NCI-H2196 treated with DMSO at 0.1 percent for 48 hours (cell line): ENCODE measurements around the gene GLOD5.
"Not testable (repeated sequence)": the region's sequence is repeated elsewhere in the genome, so short reads cannot be mapped to it uniquely, and the experiment has no call there.

Experiments used
- DNase-seq: peaks from one replicate; lab custom pipeline; 2025; ENCODE audit not compliant: unreplicated experiment; lab: John Stamatoyannopoulos, UW

GLOD5 gene

GRCh38 chrX:48792219-48792618, 30.7 kb downstream of the GLOD5 start:
- DNase-seq, result no peak

DNA sequence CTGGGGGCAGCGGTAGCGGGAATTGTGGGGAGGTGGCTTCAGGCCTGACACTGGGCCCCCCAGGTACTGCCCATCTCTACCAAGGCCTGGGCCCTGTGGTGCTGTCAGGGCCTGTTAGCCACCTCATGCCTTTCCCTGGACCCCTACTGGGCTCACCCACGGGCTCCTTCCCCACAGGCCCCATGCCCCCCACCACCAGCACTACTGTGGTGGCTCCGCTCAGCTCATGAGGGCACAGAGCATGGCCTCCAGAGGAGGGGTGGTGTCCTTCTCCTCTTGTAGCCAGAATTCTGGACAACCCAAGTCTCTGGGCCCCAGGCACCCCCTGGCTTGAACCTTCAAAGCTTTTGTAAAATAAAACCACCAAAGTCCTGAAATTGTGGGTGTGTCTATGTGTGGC, 32.4 kb downstream of the GLOD5 start:
- DNase-seq, result no peak

- no peak for DNase-seq
Observed at GRCh38 chrX:48794340-48794910, 32.9 kb downstream of the GLOD5 start.

DNA sequence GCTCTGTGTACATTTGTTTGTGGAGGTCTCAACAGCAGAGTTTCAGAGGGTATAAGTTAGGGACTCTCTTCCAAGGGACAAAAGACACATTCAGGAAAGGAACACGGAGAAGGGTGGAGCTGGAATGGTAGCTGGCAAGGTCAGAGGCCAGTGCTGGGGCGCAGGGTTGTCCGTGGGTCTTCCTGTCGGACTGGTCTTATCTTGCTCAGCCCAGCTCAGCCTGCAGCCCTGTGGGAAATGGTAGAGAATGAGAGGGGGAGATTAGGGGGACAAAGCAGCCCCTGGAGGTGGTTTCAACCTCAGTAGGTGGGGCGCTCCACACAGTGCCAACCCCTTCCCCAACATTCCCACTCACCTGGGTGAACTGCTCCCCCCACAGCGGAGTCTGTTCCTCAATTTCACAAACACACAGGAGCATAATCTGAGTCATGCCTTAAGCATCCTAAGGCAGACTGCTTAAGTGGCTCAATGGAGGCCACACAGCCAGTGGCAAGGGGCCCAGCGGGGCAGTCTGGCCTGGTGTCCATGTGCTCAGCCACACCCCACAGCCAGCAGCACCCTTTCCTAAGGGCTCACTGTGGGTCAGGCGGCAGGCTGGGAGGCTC, 33.5 kb downstream of the GLOD5 start:
- DNase-seq, result no peak

- no peak for DNase-seq
Observed at GRCh38 chrX:48798318-48798717, 36.8 kb downstream of the GLOD5 start.

- DNase-seq, result no peak
Observed at GRCh38 chrX:48800574-48801279, 39.2 kb downstream of the GLOD5 start.

- DNase-seq, result peak; percentile 96
Observed at GRCh38 chrX:48801280-48802088, 39.9 kb downstream of the GLOD5 start, which contains the start of gene HDAC6. Gene HDAC6 (plus strand): TSS chrX:48802067. CDS start chrX:48802693, 626 bp downstream.

DNA sequence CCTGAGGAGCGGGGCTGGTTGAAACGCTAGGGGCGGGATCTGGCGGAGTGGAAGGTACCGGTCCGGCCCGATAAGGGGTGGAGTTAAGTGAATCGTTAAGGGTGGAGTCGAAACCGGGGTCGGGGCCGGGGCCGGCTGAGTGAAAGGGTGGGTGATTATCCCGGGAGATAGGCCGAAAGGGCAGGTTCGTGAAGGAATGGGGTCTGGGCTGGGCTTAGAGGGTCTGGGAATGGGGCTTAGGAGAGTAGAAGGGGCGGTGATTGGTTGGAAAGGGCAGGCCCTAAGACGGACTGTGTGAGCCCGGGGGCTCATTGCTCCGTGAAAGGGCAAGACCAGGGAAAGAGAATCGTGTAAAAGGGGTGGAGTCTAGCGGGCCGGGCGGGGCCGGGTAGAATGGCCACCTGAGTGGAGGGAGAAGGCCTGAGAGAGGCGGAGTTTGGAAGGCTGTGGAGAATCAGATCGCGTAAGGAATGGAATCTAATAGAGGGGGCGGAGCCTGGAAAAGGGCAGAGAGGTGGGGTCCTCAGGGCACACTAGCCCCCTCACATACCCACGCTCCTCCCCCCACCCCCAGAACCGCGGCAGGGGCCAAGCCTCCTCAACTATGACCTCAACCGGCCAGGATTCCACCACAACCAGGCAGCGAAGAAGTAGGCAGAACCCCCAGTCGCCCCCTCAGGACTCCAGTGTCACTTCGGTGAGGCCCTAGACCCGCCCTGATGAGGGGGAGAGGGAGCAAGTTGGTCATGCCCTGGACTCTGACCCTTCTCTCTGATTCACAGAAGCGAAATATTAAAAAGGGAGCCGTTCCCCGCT, 40.8 kb downstream of the GLOD5 start:
- DNase-seq, result peak; percentile 76

- DNase-seq, result no peak
Observed at GRCh38 chrX:48802905-48803200, 41.3 kb downstream of the GLOD5 start.

DNA sequence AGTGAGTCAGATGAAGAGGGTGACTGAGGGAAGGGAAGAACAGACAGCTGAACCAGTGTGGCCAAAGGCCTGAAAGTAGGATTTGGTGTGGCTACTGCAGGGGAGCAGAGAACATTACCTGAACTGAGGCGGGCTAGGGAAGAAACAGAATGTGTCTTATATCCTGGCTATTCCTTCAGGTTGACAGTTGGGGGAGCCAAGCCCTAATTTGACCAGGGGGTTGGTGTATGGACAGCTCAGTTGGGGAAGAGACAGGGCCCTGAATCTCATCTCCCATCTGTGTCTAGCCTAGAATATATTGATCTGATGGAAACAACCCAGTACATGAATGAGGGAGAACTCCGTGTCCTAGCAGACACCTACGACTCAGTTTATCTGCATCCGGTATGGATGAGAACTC, 44.5 kb downstream of the GLOD5 start:
- DNase-seq, result no peak

DNA sequence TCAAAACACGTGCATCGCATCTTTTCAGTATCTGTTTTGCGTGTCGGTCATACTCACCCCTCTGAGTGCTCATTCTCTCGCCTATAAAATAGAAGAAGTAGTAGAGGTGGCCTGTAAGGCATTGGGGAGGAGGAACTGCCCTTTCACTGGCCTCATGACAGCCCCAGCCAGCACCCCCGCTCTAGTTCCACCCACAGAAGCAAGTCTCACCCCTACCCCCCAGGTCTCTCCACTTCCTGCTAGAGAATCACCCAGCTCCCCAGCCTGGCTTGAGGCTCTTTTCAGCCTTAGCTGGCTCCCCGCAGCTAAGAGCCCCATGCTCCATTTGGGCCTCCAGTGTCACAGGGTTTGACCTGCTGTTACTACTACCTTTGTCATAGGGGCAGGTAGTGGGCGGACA, 52.1 kb downstream of the GLOD5 start:
- no peak for DNase-seq

DNA sequence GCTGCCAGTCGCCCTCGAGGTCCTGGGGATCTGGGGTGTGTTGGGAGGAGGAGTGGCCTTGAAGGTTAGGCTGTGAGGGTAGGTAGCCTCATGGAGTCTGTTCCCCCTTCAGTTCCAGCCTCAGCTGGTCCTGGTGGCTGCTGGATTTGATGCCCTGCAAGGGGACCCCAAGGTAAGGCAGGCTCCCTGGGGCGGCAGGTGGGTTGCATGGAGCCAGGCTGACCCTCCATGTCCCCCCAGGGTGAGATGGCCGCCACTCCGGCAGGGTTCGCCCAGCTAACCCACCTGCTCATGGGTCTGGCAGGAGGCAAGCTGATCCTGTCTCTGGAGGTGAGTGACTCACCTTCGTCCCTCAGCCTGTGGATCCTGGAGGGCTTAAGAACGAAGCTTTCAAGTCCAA, 53.2 kb downstream of the GLOD5 start:
- DNase-seq, result no peak

GRCh38 chrX:48815266-48815665, 53.7 kb downstream of the GLOD5 start:
- no peak for DNase-seq

GRCh38 chrX:48816014-48816810, 54.7 kb downstream of the GLOD5 start:
- DNase-seq, result no peak

- DNase-seq, result no peak
Observed at GRCh38 chrX:48818098-48818497, 56.6 kb downstream of the GLOD5 start.

GRCh38 chrX:48818866-48819265, 57.3 kb downstream of the GLOD5 start:
- DNase-seq, result no peak

DNA sequence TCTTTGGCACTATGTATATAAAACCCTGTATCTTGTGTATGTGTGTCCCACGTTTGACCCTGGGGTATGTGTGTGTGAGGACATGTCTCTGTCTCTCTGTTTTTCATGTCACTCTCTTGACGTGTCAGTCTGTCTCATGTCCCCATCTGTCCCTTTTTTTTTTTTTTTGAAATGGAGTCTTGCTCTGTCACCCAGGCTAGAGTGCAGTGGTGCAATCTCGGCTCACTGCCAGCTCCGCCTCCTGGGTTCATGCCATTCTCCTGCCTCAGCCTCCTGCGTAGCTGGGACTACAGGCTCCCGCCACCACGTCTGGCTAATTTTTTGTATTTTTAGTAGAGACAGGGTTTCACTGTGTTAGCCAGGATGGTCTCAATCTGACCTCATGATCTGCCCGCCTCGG, 57.8 kb downstream of the GLOD5 start:
- not testable (repeated sequence) for DNase-seq

DNA sequence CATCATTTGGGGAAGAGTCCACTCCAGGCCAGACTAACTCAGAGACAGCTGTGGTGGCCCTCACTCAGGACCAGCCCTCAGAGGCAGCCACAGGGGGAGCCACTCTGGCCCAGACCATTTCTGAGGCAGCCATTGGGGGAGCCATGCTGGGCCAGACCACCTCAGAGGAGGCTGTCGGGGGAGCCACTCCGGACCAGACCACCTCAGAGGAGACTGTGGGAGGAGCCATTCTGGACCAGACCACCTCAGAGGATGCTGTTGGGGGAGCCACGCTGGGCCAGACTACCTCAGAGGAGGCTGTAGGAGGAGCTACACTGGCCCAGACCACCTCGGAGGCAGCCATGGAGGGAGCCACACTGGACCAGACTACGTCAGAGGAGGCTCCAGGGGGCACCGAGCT, 61.5 kb downstream of the GLOD5 start:
- DNase-seq, result no peak
